Measurements from ENCODE around the gene MLN. TPM values are rescaled to one million over a fixed set of nuclear protein-coding genes. Genes with fewer than 3 reads are reported as not detected.

Gene MLN
- total and polyA plus RNA-seq, 2 of the 4 experiments (the other 2 are of a cell fraction) = not detected

GRCh38 chr6:33837971-33838665 is 34.3 kb upstream of the MLN start:
- Histone ChIP-seq H2BK5ac (ENCODE audit: low read depth, low read length, poor library complexity, severe bottlenecking) (peak overlapping the region; percentile 85), H3K4me2 (ENCODE audit: low read depth, low read length) (peak overlapping the region; percentile 4; the same call in 1 of the 2 replicates), H3K4me3 (ENCODE audit: insufficient read depth, low read depth, low read length) (no peak overlapping the region), H2AK5ac (ENCODE audit: low read depth, low read length) (peak overlapping the region; percentile 100), H2BK20ac (ENCODE audit: low read depth, low read length) (peak overlapping the region; percentile 96), H2BK120ac (ENCODE audit: low read depth, low read length) (peak overlapping the region; percentile 94), H2AK9ac (replicated peaks; ENCODE audit: low read depth, low read length, poor library complexity) (peak overlapping the region; percentile 84), H3K9ac (ENCODE audit: low read depth, low read length) (peak overlapping the region; percentile 63), H3K9me3 (ENCODE audit: control insufficient read depth, insufficient read depth, low read length) (no peaks in the 10 kb centered on the region), H4K8ac (ENCODE audit: low read depth in 2 of 2, low read length in 2 of 2) (peak overlapping the region; percentile 47 to 92), H4K91ac (ENCODE audit: insufficient read depth, low read depth, low read length) (peak overlapping the region; percentile 92), H3K36me3 (ENCODE audit: control insufficient read depth, insufficient read depth, low read length) (no peaks in the 10 kb centered on the region), H2AFZ (replicated peaks; ENCODE audit: low read length, poor library complexity) (peak overlapping the region; percentile 90), H3K23ac (ENCODE audit: low read depth, low read length) (peak overlapping the region; percentile 94), H3K4me1 (ENCODE audit: control insufficient read depth, insufficient read depth, low read length) (peaks cover 39% of the 10 kb centered on the region), H2BK15ac (ENCODE audit: low read depth, low read length) (peak overlapping the region; percentile 97), H4K5ac (ENCODE audit: low read depth, low read length) (peak overlapping the region; percentile 73), H3K56ac (ENCODE audit: extremely low read depth, insufficient read depth, low read length) (peak overlapping the region; percentile 69), H3K4ac (ENCODE audit: low read depth, low read length) (peak overlapping the region; percentile 92), H3K27me3 (ENCODE audit: control insufficient read depth, insufficient read depth, low read length) (no peaks in the 10 kb centered on the region), H3K9me1 (ENCODE audit: insufficient read depth, low read length) (peaks cover 35% of the 10 kb centered on the region), H3K79me1 (ENCODE audit: low read depth in 1 of 2, low read length in 2 of 2) (peaks cover 0 to 14% of the 10 kb centered on the region in 2 experiments; a peak in 1 of 4 replicates), H3K14ac (replicated peaks; ENCODE audit: low read depth, low read length) (peak overlapping the region; percentile 66), H3K18ac (ENCODE audit: low read depth, low read length) (peak overlapping the region; percentile 78), H3K27ac (ENCODE audit: insufficient read depth, low read length) (peak overlapping the region; percentile 94), H4K20me1 (ENCODE audit: insufficient read depth, low read length) (no peaks in the 10 kb centered on the region)
- intact Hi-C loops (cut with micrococcal nuclease) (no loop called here), in situ Hi-C loops (cut with MboI; ENCODE audit: low sequenced_read_pairs) (no loop called here), dilution Hi-C loops (cut with HindIII; ENCODE audit: low sequenced_read_pairs, unreplicated experiment) (no loop called here)
- BruUV-seq (replicated peaks) = no TSS peak
- 26% methylated on average over 3 of the region's 12 CpGs; no CpG with 5 or more reads in 1 of the 2 experiments for WGBS, 2 experiments (ENCODE audit: extremely low coverage in 2 of 2, insufficient read length in 1 of 2)
- DNase-seq (peak; percentile 56), ATAC-seq (ENCODE audit: low read depth) (peak; percentile 70)
- TF ChIP-seq CTCF (conservative IDR thresholded peaks at IDR 0.05; ENCODE audit: low read depth, low read length) (no peak), MXI1 (IDR thresholded peaks at IDR 0.05; ENCODE audit: borderline replicate concordance, low read depth, low read length) (0 out of 2 replicates have a peak, but pooled peaks have one; percentile 34), MAZ (IDR thresholded peaks at IDR 0.05; ENCODE audit: borderline replicate concordance, low read depth, low read length) (peak; percentile 60; the same call in 1 of the 2 replicates), BHLHE40 (IDR thresholded peaks at IDR 0.05; ENCODE audit: low read depth, low read length) (peak; percentile 19; the same call in 1 of the 2 replicates)
- POLR2A ChIA-PET (ENCODE audit: unreplicated experiment) = no interaction called here
- CTCF ChIA-PET = interaction anchor here (1.0 kb wide), 1 partner anchor 66 kb away, joined by 4 read pairs; no protein-coding TSS in a partner anchor
